ENCODE results near the gene HORMAD2.

The HORMAD2 gene

DNA sequence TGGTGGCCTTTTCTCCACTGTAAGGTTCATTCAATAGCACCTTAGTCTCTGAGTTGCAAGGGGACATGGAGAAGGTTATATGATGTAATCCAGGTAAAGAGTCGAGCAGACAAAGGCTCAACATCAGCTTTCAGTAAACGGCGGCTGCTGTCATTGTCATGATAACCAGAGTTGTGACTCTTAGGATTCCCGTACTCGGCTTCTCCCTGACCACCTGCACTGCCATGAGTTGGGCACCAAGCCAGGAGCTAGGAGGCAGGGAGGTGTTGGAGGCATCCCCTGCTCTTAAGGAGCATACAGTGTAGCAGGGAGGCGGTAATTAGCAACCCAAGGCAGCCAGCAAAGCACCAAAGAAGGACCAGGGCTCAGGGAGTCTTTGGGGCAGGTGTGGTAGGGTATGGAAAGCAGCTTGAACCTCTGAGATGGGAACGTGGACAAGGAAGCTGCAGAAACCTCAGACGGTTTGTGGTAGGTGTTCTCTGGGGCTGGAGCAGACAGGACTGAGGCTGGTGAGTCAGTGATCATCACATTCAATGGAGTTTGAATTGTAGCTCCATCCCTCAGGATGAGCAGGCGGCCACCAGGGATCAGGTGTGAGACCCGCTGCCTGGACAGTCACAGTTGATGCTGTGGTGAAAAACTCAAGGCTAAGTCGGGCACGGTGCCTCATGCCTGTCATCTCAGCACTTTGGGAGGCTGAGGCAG lies 134.6 kb downstream of the HORMAD2 start:
- TF ChIP-seq EGR1 (IDR thresholded peaks at IDR 0.05) = no peak
- no peak for TF ChIP-seq CEBPB (IDR thresholded peaks at IDR 0.05)
- TF ChIP-seq EP300 (IDR thresholded peaks at IDR 0.05; ENCODE audit: borderline replicate concordance) = no peak
- TF ChIP-seq FOXM1 (IDR thresholded peaks at IDR 0.05; ENCODE audit: borderline replicate concordance, low read depth) = no peak
- TF ChIP-seq REST (IDR thresholded peaks at IDR 0.05; ENCODE audit: low read depth) = no peak
- TF ChIP-seq TAF1 (IDR thresholded peaks at IDR 0.05; ENCODE audit: low read depth) = no peak
- no peak for TF ChIP-seq ZBTB7A (IDR thresholded peaks at IDR 0.05; ENCODE audit: low read depth)
- no peak for TF ChIP-seq NFIC (IDR thresholded peaks at IDR 0.05)
- TF ChIP-seq RAD21 (IDR thresholded peaks at IDR 0.05; ENCODE audit: low read depth) = no peak
- TF ChIP-seq USF1 (IDR thresholded peaks at IDR 0.05) = no peak
- TF ChIP-seq, protein P1, sequence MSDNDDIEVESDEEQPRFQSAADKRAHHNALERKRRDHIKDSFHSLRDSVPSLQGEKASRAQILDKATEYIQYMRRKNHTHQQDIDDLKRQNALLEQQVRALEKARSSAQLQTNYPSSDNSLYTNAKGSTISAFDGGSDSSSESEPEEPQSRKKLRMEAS (IDR thresholded peaks at IDR 0.05) = no peak
- TF ChIP-seq TCF12 (IDR thresholded peaks at IDR 0.05; ENCODE audit: low read depth) = no peak
- TF ChIP-seq YY1 (IDR thresholded peaks at IDR 0.05; ENCODE audit: low read depth) = no peak

- no peak for TF ChIP-seq RAD21 (IDR thresholded peaks at IDR 0.05; ENCODE audit: low read depth)
- no peak for TF ChIP-seq TCF12 (IDR thresholded peaks at IDR 0.05; ENCODE audit: low read depth)
- no peak for TF ChIP-seq REST (IDR thresholded peaks at IDR 0.05; ENCODE audit: low read depth)
- TF ChIP-seq CREB1 (IDR thresholded peaks at IDR 0.05; ENCODE audit: low read depth) = no peak
- TF ChIP-seq FOXM1 (IDR thresholded peaks at IDR 0.05; ENCODE audit: borderline replicate concordance, low read depth) = no peak
- TF ChIP-seq TEAD4 (IDR thresholded peaks at IDR 0.05) = no peak
- TF ChIP-seq, protein P1 (IDR thresholded peaks at IDR 0.05) = no peak
- TF ChIP-seq EGR1 (IDR thresholded peaks at IDR 0.05) = no peak
- no peak for TF ChIP-seq NFIC (IDR thresholded peaks at IDR 0.05)
- TF ChIP-seq TAF1 (IDR thresholded peaks at IDR 0.05; ENCODE audit: low read depth) = no peak
- TF ChIP-seq YY1 (IDR thresholded peaks at IDR 0.05; ENCODE audit: low read depth) = no peak
Observed at GRCh38 chr22:30216710-30217109, 136.4 kb downstream of the HORMAD2 start.

DNA sequence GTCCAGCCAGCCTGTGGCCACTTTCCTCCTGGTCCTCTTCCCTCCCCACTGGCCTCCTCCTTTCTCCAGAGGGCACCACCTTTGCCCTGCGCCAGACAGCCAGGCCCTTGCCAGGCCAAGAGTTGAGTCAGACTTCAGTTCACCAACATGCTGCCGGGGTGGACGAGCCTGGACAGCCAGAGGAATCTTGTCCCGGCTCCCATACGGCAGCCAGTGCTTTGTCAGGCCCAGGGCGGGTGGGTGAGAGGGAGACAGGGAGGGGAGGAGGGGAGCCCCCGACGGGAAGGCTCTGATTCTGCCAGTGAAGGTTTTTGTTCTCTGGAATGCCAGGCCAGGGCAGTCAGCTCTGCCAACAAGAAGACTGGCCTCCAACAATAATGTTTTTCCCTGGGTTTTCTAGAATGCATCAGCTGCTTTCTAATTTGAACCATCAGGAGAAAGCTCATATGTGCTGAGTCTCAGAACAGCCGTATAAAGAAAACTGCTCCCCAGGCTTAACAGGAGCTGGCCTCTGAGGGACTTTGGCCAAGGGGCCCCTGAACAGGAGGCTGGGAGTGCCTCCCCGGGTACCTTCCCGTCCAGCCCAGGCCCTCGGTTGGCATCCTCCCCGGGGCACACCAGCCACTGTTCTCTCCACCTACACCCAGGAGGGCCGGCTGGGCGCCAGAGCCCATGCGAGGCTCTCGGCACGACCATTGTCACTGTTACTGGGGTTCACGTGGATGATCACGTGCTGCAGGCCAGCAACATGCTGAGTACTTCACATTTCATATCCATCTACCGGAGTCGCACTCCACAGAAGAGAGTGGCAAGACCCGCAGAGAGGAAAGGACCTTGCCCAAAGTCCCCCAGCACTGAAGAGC lies 137.7 kb downstream of the HORMAD2 start:
- TF ChIP-seq CEBPB (IDR thresholded peaks at IDR 0.05) = no peak
- TF ChIP-seq NFIC (IDR thresholded peaks at IDR 0.05) = no peak
- TF ChIP-seq ZBTB7A (IDR thresholded peaks at IDR 0.05; ENCODE audit: low read depth) = no peak
- no peak for TF ChIP-seq REST (IDR thresholded peaks at IDR 0.05; ENCODE audit: low read depth)
- TF ChIP-seq EP300 (IDR thresholded peaks at IDR 0.05; ENCODE audit: borderline replicate concordance) = no peak
- TF ChIP-seq TCF12 (IDR thresholded peaks at IDR 0.05; ENCODE audit: low read depth) = no peak
- no peak for TF ChIP-seq RAD21 (IDR thresholded peaks at IDR 0.05; ENCODE audit: low read depth)
- no peak for TF ChIP-seq YY1 (IDR thresholded peaks at IDR 0.05; ENCODE audit: low read depth)
- TF ChIP-seq USF1 (IDR thresholded peaks at IDR 0.05) = no peak
- TF ChIP-seq TAF1 (IDR thresholded peaks at IDR 0.05; ENCODE audit: low read depth) = no peak
- no peak for TF ChIP-seq CREB1 (IDR thresholded peaks at IDR 0.05; ENCODE audit: low read depth)
- TF ChIP-seq FOXM1 (IDR thresholded peaks at IDR 0.05; ENCODE audit: borderline replicate concordance, low read depth) = no peak
- no peak for TF ChIP-seq TEAD4 (IDR thresholded peaks at IDR 0.05)
- TF ChIP-seq EGR1 (IDR thresholded peaks at IDR 0.05) = no peak
